Fibroblast of the conjunctiva (primary cell): ENCODE measurements around the gene AQP6.
A peak's percentile ranks its signal among the peaks of the same experiment; 100 is the strongest.

Experiments used
- DNase-seq: peaks from one replicate; pipeline ENCODE4 v3.0.0-alpha.2; 2010; ENCODE audit warnings: low read depth

Gene AQP6

DNA sequence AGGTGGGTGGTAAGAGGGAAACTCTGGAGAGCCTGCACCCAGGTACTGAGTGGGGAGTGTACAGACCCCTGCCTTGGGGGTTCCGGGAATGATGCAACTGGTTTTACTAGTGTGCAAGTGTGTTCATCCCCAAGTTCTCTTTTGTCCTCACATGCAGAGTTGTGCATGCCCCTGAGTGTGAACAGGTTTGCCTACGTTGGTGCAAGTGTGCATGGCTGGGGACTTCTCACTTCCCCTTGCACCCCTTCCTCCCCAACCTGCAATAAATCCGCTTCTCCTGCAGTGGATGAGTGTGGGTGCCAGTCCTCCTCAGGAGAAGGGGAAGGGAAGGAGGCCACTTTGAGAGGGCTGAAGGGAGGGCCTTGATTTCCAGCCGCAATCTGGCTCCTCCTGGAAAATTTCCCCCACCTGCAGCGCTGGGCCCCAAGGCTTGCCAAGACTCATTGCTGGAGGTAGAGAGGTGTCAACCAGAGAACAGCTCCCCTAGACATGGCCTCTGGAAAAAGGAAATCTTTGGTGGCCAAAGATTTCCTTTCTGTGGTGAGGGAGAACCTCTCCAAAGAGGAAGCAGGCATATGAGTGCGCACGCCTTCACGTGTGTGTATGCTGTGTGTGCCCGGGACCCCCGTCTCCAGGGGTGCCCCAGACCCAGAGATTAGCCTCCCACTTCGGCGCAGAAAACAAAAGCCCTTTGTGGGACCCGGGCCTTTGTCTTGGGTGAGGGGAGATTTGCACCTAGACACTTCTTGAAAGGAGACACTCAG, 16.7 kb upstream of the AQP6 start:
- DNase-seq: no peak

DNA sequence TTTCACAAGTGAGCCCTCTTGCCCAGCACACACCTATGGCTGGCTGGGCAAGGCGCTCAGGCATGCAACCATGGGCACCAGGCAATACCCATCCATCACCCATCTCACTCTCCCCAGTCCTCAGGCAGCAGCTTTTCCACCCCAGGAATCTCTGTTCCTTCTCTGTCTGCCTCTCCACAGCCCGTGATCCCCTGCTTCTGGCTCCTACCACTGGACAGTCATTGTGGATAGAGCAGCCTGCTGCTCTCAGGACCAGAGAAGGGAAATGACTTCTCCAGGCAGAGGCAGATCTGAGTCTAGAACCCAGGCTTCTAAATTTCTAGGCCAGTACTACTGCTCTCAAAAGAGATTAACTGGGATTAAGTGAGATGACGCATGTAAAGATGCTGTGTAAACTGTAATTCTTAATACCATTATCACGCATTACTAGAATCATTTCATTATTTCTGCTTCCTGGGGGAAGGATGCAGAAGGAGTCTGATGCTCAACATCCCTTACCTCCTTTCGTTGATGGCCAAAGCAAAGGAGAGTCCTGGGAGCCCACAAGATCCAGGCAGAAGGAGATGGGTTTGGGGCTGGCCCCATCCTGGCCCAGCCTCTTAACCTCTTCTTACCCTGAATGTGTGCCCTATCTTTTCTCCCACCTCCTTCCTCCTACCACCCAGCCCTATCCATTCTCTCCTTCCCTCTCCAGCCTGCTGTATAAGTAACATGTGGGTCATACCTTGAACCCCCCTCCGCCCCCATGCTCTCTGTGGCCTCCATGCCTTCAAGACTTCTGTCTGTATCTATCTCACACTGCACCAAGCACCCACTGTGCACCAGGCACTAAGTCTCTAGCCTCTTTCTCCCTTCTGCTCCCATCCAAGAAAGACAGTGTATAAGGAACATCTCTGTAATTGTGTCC, 15.8 kb upstream of the AQP6 start:
- DNase-seq: no peak

GRCh38 chr12:49957570-49957967, 15.2 kb upstream of the AQP6 start:
- no peak for DNase-seq

DNA sequence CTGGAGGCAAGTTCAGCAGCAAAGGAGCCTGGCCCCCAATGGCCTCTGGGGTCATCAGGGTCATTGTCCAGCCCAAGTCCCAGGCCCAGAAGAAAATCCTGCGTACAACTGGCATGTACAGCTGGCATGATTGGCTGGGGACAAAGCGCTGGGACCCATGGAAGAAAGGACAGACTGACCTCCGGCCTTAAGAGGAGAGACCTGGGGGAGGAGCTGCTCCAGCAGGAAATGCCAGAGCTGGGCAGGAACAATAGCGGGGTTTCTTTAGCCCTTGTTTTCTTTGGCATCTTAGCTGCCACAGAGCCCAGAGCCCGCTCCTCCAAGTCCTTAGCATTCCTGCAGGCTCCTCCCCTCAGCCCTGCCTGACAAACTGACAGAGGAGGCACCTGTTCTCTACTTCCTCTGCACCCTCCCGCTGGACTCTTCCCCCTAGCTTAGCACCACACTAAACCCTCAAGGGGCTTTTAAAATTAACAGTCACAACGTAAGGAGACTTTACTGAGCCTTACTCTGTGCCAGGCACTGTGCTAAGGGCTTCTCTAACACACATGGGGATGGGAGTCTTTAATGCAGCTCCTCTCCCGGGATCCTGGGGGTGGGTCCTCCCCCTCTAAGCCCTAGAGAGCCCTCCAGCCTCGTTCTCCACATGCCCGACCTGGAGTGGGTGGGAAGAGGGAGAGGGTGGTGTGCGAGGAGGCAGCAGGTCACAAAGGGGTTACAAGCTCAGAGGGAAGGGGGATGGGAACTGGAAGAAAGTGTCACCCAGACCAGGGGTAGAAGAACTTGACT, 12.9 kb upstream of the AQP6 start:
- no peak for DNase-seq

- no peak for DNase-seq
These were observed 12.2 kb upstream of the AQP6 start for GRCh38 chr12:49960474-49961110.

DNA sequence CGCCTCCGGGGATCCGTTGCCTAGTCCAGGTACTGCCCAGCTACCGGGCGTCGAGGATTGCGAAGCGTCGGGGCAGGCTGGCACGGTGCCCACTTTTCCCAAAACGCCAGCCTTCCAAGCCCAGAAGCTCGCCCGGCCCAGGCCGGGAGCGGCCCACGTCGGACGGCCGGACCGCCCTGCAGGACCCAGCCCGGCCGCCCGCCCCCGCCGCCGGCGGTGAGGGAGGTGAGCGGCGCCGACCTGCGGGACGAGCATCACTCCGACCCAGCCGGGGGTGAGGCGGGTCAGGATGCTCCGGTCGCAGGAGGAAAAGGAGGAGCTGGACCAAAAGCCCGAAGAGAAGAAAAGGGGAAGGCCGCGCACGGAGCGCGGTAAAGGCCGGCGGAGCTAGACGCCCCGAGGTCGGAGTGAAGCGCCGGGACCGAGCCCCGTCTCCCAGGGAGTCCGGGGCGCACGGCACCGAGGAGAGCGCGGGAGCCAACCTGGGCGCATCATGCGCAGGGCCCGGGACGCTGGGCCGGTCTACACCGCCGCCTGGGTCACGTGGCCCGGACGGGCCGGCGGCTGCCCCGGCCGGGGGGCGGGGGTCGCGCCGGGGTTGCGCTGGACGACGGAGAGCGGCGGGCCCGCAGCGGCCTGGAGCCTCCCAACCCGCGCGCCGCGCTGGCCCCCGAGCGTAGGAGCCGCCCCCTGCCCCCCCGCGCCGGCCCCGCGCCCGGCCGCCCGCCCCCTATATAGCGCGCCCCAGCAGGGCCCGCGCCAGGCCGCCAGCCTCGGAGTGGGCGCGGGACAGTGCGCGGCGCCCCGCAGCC, 11.4 kb upstream of the AQP6 start, which contains the start of gene AQP5:
Gene AQP5 (plus strand): TSS at position 762 of the 812 bp plus-strand sequence. CDS start 146 bp downstream, outside the sequence.
- DNase-seq: no peak

DNA sequence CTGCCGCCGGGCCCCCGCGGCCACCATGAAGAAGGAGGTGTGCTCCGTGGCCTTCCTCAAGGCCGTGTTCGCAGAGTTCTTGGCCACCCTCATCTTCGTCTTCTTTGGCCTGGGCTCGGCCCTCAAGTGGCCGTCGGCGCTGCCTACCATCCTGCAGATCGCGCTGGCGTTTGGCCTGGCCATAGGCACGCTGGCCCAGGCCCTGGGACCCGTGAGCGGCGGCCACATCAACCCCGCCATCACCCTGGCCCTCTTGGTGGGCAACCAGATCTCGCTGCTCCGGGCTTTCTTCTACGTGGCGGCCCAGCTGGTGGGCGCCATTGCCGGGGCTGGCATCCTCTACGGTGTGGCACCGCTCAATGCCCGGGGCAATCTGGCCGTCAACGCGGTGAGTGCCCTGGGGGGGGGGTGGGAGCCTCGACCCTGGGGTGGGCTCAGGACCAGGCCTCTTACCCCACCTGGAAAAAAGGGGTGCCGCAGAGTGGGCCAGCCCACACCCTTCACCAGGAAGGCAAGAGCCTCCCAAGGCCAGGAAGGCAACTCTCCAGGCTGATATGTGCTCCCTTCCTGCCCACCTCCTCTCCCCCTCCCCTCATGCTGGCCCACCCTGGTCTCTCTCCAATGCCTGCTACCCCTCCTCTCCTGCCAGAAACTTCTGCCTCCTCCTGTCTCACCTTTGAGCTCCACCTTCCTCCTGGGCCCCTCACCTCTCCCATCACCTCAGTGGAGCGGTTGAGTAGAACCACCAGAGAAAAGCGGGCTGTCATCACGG, 10.6 kb upstream of the AQP6 start:
- no peak for DNase-seq

GRCh38 chr12:49962861-49963765, 9.6 kb upstream of the AQP6 start:
- no peak for DNase-seq

GRCh38 chr12:49963976-49964815, 8.6 kb upstream of the AQP6 start:
- no peak for DNase-seq

- no peak for DNase-seq
These were observed 7.7 kb upstream of the AQP6 start for GRCh38 chr12:49964849-49965624.

DNA sequence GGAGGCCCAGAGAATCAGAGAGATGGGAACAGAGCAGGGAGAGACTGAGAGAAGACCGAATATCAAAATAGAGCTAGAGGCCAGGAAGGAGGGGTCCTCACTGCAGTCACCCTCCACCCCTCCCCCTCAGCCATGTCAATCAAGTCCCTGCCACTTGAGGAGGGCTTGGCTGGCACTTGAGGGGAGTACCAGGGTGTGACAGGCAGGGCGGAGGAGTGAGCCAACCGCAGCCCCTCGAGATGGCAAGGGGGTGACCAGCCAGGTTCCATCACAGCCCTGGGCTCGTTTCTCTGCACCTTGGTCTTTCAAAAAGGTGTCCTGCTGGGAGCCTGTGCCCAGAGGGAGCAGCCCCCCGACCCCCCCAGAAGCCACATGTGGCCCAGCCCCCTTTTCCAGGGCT, 6.9 kb upstream of the AQP6 start:
- no peak for DNase-seq

DNA sequence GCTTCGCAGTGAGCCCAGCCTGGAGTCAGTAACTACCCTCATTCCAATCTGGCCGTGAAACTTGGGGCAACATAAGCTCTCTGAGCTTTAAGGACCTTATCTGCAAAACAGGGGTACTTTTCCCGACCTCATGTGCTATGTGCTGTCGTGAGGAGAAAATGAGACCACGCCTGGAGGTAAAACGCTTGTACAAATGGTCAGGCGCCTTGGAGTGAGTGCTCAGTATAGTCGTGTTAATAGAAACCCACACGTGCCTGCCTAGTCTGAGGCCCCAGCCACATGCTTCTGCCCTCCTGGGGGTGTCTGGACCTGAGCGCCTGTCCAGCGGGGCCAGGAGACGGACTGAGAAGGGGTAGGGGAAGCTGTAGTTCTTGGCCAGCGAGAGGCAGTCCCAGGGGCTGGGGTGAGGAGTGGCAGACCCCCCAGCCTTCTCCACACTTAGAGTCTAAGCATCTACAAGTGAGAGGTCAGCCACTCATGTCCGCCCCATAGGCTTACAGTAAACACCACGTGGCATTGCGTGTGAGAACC, 6.2 kb upstream of the AQP6 start:
- no peak for DNase-seq

DNA sequence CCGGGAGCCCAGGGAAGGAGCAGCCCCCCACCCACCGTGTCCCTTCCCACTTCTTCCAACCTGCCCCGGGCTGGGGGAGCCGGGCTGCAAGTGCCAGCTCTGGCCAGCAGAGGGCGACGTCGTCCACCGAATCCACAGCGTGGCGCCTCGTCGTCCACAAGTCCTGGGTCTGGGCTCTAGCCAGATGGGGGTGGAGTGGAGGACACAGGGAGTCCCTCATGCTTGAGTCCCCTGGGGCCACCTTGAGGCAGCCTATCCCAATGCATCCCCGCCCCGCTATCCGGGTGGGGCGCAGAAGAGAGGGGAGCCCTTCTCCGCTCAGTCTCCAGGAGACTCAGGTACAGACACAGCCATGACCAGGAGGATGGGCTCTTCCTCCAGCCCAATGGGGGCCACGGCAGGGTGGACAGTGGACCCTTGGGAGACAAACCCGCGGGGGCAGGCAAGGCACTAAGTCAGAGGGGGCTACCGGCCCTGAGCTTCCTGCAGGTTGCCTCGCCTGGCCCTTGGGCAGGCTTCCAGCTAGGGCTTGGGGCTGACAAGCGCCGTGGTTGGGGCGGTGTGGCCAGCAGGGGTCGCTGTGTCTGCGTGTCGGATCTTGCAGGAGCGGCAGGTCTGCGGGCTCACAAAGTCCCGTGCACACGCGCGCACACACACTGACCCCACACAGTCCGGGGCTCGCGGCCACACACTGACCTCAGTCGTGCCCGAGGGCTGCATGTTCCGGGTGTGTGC, 5.5 kb upstream of the AQP6 start:
- DNase-seq: peak; percentile 78

DNA sequence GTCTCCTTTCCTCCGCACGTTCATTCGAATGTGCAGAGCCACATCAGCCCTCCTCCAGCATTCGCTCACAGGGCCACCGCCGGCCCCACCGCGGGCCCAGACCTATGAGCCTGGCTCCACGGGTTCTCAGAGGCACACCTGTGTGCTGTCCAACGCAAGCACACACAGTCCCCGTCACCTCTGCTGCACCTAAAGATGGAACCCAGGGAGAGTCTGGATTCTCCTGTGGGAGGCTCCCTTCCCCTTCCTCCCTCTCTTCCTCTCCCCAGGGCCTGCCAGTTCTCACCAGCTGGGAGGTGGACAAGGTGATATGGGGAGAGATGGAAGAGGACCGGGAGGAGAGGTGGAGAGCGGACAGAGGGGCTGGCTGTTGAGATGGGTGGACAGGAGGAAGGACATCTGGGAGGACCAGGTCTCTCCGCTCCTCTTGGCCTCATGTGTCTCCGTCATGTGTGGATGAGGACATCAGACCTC, 4.9 kb upstream of the AQP6 start:
- no peak for DNase-seq

- DNase-seq: no peak
These were observed 4.3 kb upstream of the AQP6 start for GRCh38 chr12:49968471-49968870.

DNA sequence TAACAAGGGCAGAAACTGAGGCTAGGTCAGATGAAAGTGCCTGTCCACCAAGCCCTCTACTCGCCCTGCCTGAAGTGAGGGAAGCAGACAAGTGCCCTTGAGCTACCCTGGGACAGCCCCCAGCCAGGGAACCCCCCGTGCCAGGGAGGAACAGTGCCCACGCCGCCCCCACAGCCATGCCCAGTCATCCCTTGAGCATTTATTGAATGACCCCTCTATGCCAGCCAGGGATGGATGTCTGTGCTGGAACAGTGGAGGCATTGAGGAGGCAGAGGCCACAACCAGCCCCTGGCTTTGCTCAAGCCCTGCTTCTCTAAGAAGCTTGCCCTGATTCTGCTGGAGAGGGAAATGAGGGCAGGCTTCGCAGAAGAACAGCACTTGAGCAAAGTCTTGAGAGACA, 3.7 kb upstream of the AQP6 start:
- DNase-seq: no peak
